NCI-H146 (cell line): ENCODE results near the gene CTF1.
"Not testable (repeated sequence)": the region's sequence is repeated elsewhere in the genome, so short reads cannot be mapped to it uniquely, and the experiment has no call there.

Experiments
- DNase-seq: peaks from one replicate; lab custom pipeline; 2025; lab: John Stamatoyannopoulos, UW

The CTF1 gene

GRCh38 chr16:30888856-30889499 lies 7.4 kb upstream of the CTF1 start:
- no peak for DNase-seq

DNA sequence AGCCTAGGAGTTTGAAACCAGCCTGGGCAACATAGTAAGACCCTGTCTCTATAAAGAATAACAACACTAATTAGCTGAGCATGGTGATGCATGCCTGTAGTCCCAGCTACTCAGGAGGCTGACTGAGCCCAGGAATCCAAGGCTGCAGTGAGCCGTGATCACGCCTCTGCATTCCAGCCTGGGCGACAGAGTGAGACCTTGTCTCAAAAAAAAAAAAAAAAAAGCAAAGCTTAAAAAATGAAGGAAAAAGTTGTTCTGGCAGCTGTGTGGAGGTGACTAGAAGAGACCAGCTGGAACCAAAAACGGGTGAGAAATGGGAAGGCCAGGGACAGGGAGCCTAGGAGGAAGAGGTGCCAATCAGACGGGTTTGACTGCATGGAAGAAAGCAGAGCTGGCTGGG lies 6.7 kb upstream of the CTF1 start:
- no peak for DNase-seq

GRCh38 chr16:30891043-30891823 lies 5.2 kb upstream of the CTF1 start:
- not testable (repeated sequence) for DNase-seq

GRCh38 chr16:30892670-30893416 lies 3.6 kb upstream of the CTF1 start:
- no peak for DNase-seq

GRCh38 chr16:30893417-30893743 lies 3.0 kb upstream of the CTF1 start:
- DNase-seq, result peak; percentile 49

- DNase-seq, result peak; percentile 94
Measured at GRCh38 chr16:30893744-30894539, 2.5 kb upstream of the CTF1 start, which contains the start of gene BCL7C. TSS of gene BCL7C (minus strand) at chr16:30894077. CDS start at chr16:30893944, 133 bp downstream.

DNA sequence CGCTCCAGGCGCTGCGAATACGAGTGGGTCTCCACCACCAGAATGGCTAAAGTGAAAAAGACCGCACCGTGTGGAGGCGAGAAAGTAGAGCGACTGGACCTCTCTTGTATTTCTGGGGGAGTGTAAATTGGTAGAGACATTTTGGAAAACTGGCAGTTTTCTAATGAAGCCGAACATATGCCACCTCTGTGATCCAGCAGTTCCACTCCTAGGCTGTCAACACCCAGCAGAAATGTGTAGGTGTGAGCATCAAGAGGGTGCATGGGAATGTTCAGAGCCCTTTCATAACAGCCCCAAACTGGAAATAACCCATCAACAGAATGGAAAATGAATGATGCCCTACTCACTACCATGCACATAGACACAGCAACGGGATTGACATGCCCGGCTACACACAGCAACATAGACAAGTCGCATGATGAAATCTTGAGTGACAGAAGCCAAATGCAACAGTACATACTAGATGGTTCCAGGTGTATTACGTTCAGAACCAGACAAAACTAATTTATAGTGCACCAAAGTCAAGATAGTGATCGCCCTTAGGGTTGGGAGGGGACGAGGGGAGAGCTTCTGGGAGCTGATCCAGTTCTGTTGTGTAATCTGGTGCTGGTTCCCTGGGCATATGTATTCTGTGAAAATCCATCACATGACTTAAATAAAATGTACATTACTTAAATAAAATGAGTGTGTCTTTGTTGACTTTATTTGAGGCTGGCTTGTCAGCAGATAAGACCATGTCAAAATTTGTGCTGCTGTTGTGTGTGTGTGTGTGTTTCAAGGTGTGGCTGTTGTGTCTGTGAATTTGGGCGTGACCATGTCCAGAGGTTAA lies 1.7 kb upstream of the CTF1 start:
- no peak for DNase-seq

DNA sequence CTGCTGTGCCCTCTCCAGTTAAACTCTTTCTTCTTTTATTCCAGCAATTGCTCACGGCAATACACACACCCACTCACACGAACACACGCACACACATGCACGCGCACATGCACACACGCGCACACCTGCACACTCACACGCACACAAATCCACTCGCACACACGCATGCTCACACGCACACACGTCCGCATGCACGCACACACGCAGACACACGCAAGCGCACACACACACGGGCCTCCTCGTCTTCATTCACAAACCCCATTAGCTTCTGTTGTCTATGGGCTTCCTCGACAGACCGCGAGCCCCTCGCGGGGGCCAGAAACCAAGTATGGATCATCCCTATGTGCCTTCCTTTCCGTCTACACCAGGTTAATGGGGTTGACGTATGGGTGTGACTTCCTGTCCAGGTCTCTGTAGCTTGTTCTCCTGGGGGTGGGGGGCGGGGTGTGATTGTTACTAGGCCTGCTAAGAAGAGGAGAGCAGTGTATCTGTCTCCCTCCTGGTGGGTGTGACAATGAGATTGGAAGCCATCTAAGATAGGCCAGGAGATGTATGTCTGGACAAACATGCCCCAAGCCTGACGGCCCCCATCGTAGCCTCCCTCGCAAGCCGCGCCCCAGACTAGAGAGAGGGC lies 670 bp upstream of the CTF1 start:
- DNase-seq, result peak; percentile 19

DNA sequence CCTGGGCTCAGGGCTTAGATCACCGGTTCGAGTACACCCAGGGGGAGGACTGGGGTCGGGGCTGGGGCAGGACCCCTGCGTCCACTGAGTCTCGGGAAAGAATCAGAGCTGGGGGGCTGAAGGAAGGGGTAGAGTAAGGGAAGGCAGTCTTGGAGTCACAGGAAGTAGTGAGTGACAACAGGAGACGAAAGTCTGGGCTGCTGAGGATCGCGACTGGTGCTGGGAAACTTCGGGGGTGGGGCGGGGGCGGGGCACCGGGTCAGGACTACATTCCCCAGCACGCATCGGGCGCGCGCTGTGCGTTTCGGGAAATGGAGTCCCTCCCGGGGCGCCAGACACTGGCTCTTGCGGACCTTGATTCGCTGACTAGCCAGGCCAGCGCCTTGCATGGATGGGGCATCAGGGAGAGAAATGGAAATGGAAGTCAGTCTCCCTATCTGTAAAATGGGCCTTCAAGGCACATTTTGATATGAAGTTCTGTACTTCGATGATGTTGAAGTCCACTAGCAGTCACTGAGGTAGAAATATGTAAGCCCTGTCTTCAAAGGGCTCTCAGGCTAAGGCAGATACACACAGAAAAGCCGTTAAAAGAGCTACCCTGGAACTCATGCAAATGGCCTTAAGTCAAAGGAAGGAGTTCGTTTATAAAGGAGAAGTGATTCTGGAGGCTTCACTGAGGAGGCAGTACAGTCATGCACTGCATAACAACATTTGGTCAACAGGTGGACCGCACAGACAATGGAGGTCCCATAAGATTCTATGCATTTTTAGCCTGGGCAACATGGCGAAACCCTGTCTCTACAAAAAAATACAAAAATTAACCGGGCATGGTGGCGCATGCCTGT lies 697 bp downstream of the CTF1 start:
- DNase-seq, result peak; percentile 92

DNA sequence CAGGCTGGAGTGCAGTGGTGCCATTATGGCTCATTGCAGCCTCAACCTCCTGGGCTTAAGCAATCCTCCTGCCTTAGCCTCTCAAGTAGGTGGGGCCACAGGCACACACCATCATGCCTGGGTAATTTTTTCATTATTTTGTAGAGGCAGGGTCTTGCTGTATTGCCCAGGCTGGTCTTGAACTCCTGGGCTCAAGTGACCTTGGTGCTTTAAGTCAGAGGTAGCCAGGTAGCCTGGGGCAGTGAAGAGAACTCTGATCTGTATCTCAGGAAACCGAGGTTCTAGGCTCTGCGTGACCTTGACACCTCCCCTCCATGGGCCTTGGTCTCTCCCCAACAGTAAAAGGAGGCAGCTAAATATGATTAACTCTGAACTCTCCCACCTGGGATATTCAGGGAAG lies 3.4 kb downstream of the CTF1 start:
- no peak for DNase-seq

- DNase-seq, result no peak
Measured at GRCh38 chr16:30900588-30900987, 4.2 kb downstream of the CTF1 start.

- DNase-seq, result peak; percentile 42
Measured at GRCh38 chr16:30901201-30902028, 5.0 kb downstream of the CTF1 start.

GRCh38 chr16:30902029-30902972 lies 5.9 kb downstream of the CTF1 start:
- peak; percentile 78 for DNase-seq

- DNase-seq, result no peak
Measured at GRCh38 chr16:30903002-30903401, 6.6 kb downstream of the CTF1 start.

DNA sequence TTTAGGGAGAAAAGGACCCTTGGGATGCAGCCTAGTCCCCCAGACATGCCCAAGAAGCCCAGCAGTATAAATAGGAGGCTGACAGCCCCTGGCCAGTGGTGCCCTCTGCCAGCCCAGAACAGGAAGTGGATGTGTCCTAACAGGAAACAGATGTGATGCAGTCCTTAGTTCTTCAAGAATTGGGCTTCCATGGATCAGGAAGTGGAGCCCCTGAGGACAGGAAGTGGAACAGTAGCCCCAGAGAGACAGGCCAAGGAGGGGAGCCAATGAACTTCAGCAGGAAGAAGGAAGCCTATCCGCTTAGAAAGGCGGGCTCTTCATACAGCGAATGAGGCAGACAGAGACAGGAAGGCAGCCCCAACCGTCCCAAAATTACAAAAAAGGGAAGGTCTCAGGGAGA lies 7.2 kb downstream of the CTF1 start:
- DNase-seq, result no peak

DNA sequence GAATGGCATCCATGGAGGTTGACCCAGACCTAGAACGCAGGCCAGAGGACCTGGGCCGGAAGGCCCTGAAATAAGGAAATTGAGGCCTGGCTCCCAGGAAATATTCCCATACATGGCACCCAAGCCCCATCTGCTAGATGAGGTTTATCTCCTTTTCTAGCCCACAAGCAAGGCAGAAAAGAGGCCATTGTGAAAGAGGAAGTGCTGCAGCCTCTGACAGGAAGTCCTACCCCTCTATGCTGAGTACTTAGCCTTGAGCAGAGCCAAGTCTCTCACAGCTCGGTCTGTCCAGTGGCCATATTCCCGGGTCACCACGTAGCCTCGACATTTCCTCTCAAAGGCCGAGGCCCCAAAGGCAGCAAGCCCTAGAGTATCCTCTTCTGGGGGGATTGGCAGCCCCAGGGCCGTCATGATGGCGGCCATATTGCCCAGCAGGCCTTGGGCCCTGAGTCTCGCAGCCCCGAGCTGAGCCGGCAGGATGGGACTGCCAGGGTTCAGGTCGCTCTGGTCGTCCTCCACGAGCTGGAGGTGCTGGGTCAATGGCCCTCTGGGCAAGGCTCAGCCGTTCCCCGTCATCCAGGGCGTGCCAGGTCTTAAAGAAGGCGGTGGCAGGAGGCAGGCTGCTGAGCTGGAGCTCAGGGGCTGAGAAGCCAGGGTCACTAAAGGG lies 7.8 kb downstream of the CTF1 start:
- no peak for DNase-seq

GRCh38 chr16:30907064-30907463 lies 10.7 kb downstream of the CTF1 start:
- no peak for DNase-seq
